Bronchial epithelial cell (primary cell): ENCODE data around the gene FAM237A. TPM values are rescaled to one million over a fixed set of nuclear protein-coding genes. Genes with fewer than 3 reads are reported as not detected.

Experiments used
- DNase-seq: peaks from one replicate; pipeline ENCODE4 v3.0.0-alpha.2; 2010; ENCODE audit warnings: low read depth
- FAIRE-seq: peaks from 2 replicates; lab custom pipeline; 2011; peaks lifted over from hg19 to GRCh38; lab: Jason Lieb, UNC
- H3K27me3 ChIP-seq: 2 replicates; pipeline ENCODE4 v1.5.1; 2011; ENCODE audit warnings: low read length; ENCODE audit not compliant: control insufficient read depth, insufficient read depth
- H3K36me3 ChIP-seq: 2 replicates; pipeline ENCODE4 v1.5.1; 2011; ENCODE audit warnings: low read length; ENCODE audit not compliant: control insufficient read depth, insufficient read depth
- H3K4me3 ChIP-seq: 2 replicates; pipeline ENCODE4 v1.5.1; 2011; ENCODE audit warnings: mild to moderate bottlenecking, low read depth, low read length, control low read depth
- total RNA-seq: library from RNA; depleted of rRNA; stranded (reverse); fragments of >200 nt; gene quantifications from 2 replicates; pipeline ENCODE4 v1.2.1, GENCODE V29; 2014
- TF ChIP-seq, protein P1 (sequence below): IDR thresholded peaks from 2 replicates; pipeline ENCODE4 v1.5.1; 2011; ENCODE audit warnings: mild to moderate bottlenecking, moderate library complexity, low read length, control low read depth, inconsistent platforms; ENCODE audit not compliant: insufficient read depth, severe bottlenecking

Gene FAM237A
- total RNA-seq, 1 donor from 2014 or later = not detected

DNA sequence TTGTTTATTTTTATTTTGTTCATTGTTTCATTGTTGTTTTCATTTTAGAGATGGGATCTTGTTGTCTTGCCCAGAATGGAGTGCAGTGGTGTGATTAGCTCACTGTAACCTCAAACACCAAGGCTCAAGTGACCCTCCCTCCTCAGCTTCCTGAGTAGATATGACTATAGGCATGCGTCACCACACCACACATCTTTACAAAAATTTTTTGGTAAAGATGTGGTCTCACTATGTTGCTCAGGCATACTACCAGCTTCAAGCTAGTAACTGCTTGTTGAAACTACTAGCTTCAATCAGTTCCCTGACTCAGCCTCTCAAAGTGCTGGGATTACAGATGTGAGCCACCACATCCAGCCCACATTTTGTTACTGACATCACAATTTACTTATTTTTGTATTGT is 14.8 kb downstream of the FAM237A start:
- TF ChIP-seq, protein P1, sequence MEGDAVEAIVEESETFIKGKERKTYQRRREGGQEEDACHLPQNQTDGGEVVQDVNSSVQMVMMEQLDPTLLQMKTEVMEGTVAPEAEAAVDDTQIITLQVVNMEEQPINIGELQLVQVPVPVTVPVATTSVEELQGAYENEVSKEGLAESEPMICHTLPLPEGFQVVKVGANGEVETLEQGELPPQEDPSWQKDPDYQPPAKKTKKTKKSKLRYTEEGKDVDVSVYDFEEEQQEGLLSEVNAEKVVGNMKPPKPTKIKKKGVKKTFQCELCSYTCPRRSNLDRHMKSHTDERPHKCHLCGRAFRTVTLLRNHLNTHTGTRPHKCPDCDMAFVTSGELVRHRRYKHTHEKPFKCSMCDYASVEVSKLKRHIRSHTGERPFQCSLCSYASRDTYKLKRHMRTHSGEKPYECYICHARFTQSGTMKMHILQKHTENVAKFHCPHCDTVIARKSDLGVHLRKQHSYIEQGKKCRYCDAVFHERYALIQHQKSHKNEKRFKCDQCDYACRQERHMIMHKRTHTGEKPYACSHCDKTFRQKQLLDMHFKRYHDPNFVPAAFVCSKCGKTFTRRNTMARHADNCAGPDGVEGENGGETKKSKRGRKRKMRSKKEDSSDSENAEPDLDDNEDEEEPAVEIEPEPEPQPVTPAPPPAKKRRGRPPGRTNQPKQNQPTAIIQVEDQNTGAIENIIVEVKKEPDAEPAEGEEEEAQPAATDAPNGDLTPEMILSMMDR = no peak
- DNase-seq (peak; percentile 4), FAIRE-seq (no peak)
- no peaks in the 10 kb centered on the region for H3K36me3 ChIP-seq
- H3K4me3 ChIP-seq = no peak overlapping the region
- H3K27me3 ChIP-seq = no peaks in the 10 kb centered on the region

DNA sequence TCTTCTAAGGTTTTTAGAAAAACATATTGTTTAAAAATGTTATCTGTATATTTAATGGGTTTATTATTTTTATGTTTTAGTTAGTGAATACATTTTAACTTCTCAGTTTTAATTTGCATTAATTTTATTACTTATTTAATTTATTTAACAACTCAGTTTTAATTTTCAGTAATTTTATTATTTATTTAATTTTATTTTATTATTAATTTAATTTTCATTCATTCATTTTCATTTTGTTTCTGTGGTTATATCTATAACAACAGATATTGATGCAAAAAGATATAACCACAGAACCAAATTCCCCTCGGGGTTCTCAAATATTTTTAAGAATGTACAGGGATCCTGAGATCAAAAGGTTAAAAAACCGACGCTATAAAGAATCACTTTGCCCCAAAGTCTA is 23.0 kb downstream of the FAM237A start:
- Histone ChIP-seq H3K36me3 (no peaks in the 10 kb centered on the region), H3K27me3 (peaks cover 1% of the 10 kb centered on the region), H3K4me3 (no peak overlapping the region)
- no peak for FAIRE-seq
- TF ChIP-seq, protein P1 = no peak
- DNase-seq = no peak

DNA sequence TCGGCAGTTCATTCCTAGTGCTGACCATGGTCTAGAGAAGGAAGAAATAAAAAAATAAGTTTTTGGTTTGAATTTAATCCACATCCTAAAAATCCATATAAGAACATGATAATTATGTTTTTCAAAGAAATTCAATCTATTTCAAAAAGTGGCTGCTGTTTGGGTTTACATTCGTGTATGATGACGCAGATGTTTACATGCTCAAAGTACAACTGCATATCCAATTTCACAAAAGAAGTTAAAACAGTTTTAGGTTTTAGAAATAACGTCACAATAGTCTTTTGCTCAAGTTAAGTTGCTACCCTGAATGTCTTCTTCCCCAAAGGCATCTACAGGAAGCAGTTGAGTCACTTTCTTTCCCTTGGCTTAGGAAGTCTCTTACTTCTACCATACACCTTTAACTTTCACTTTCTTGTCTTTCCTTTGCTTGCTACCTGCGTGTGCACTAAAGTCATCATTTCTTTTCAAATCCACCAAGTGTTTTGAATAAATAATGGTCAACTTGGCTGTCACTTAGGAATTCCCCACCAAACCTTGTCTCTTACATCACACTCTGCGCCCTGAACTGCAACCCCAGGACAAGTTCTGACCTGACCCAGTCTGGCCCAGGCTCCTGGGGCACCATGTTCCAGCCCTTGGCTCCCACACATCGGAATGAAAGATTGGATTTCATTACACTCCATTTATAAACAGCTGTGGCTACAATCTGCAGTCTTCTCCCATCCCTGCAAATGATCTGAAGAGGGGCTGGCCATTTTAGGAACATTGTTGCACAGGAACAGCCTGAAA is 28.4 kb downstream of the FAM237A start:
- no peaks in the 10 kb centered on the region for H3K36me3 ChIP-seq
- DNase-seq (peak; percentile 62), FAIRE-seq (no peak)
- H3K4me3 ChIP-seq = no peak overlapping the region
- TF ChIP-seq, protein P1 = no peak
- H3K27me3 ChIP-seq = peaks cover 1% of the 10 kb centered on the region

DNA sequence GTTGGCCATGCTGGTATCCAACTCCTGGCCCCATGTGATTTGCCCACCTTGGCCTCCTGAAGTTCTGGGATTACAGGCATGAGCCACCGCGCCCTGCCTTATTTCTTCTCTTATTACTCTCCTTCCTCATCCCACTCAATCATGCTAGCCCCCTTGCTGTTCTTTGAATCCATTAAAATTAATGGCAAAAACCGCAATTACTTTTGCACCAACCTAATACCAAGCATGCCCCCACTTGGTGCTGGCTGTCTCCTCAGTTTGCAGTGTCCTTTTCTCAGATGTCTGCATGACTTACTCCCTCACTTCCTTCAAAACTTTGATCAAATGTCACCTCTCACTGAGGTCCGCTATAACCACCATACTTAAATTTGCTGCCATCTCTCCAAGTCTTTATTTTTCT is 41.3 kb downstream of the FAM237A start:
- Histone ChIP-seq H3K36me3 (no peaks in the 10 kb centered on the region), H3K4me3 (no peak overlapping the region), H3K27me3 (no peaks in the 10 kb centered on the region)
- TF ChIP-seq, protein P1 = no peak
- FAIRE-seq = no peak
- DNase-seq = no peak

DNA sequence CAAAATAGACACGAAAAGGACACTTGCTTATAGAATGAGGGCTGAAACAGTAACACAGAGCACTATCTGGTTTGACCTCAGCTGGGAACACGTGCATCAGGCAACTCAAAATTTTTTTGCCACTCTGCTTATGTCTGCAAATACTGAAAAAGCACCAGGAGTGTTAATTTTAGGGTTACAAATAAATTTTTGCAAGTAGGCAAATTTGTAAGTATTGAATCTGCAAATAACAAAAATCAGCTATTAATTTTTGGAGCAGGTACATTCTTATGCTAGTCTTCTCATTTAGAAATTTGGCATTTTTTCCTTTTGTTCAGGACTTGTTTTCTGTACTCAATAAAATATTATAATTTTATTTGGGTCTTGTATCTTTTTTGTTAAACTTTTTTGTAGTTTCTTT is 46.2 kb downstream of the FAM237A start:
- Histone ChIP-seq H3K36me3 (no peaks in the 10 kb centered on the region), H3K4me3 (no peak overlapping the region), H3K27me3 (peaks cover 1% of the 10 kb centered on the region)
- FAIRE-seq (no peak), DNase-seq (no peak)
- TF ChIP-seq, protein P1 = no peak
